OCI-LY7 (cell line): Measurements from ENCODE around the gene C8A. TPM values are rescaled to one million over a fixed set of nuclear protein-coding genes. Genes with fewer than 3 reads are reported as not detected.

Source experiments
- BruUV-seq: library from RNA; stranded (reverse); fragments of 400-500 nt; replicated peaks from 2 replicates; lab custom pipeline; 2021; lab: Mats Ljungman, UMichigan
- CTCF ChIA-PET: fragments of 300-600 bp; sonication (Branson Sonifier 250); formaldehyde crosslinking; loops from one replicate; lab custom pipeline; 2022; ENCODE audit warnings: antibody characterized with exemption; ENCODE audit not compliant: unreplicated experiment; lab: Charles Lee
- POLR2A ChIA-PET: fragments of 300-600 bp; sonication (Branson Sonifier 250); formaldehyde crosslinking; loops from one replicate; lab custom pipeline; 2022; ENCODE audit warnings: antibody characterized with exemption; lab: Charles Lee
- DNase-seq: peaks from one replicate; pipeline ENCODE4 v3.0.0-alpha.2; 2015; ENCODE audit warnings: low spot score
- H2AFZ ChIP-seq: fragments of 200-600 bp; sonication (generic), shearing (Covaris generic); 2 replicates; pipeline ENCODE4 v1.6.1; 2014; ENCODE audit warnings: mild to moderate bottlenecking, antibody characterized with exemption, low read length, moderate library complexity
- H3K27ac ChIP-seq: fragments of 200-600 bp; sonication (generic); 2 replicates; pipeline ENCODE4 v1.5.1; 2014; ENCODE audit warnings: mixed run types, low read depth, mild to moderate bottlenecking, moderate library complexity, low read length, inconsistent platforms; ENCODE audit not compliant: poor library complexity, severe bottlenecking
- H3K36me3 ChIP-seq: fragments of 200-600 bp; sonication (generic); 2 replicates; pipeline ENCODE4 v1.6.1; 2014; ENCODE audit warnings: mild to moderate bottlenecking, antibody characterized with exemption, low read length, moderate library complexity, mixed read lengths; ENCODE audit not compliant: insufficient read depth
- H3K4me1 ChIP-seq: fragments of 200-600 bp; sonication (generic); 2 replicates; pipeline ENCODE4 v1.5.1; 2014; ENCODE audit warnings: mild to moderate bottlenecking, low read length; ENCODE audit not compliant: insufficient read depth, poor library complexity, severe bottlenecking
- H3K4me2 ChIP-seq: fragments of 200-600 bp; sonication (generic); 2 replicates; pipeline ENCODE4 v1.6.1; 2014; ENCODE audit warnings: mild to moderate bottlenecking, low read length
- H3K4me3 ChIP-seq: fragments of 200-600 bp; sonication (generic); 2 replicates; pipeline ENCODE4 v1.5.1; 2014; ENCODE audit warnings: mild to moderate bottlenecking, low read depth, low read length; ENCODE audit not compliant: poor library complexity, severe bottlenecking
- H3K79me2 ChIP-seq: fragments of 200-600 bp; sonication (generic); 2 replicates; pipeline ENCODE4 v1.6.1; 2016; ENCODE audit warnings: low read depth, mild to moderate bottlenecking, low read length, moderate library complexity, mixed read lengths; ENCODE audit not compliant: insufficient read depth
- H3K9me2 ChIP-seq: fragments of 200-600 bp; sonication (generic); 2 replicates; pipeline ENCODE4 v1.6.1; 2016; ENCODE audit warnings: mild to moderate bottlenecking, low read length, mixed read lengths; ENCODE audit not compliant: insufficient read depth
- H3K9me3 ChIP-seq: fragments of 200-600 bp; sonication (generic); 2 replicates; pipeline ENCODE4 v1.6.1; 2014; ENCODE audit warnings: mild to moderate bottlenecking, mixed run types, low read length, mixed read lengths
- H4K20me1 ChIP-seq: fragments of 200-600 bp; sonication (generic); 2 replicates; pipeline ENCODE4 v1.6.1; 2014; ENCODE audit warnings: mild to moderate bottlenecking, antibody characterized with exemption, low read length, moderate library complexity, mixed read lengths; ENCODE audit not compliant: insufficient read depth
- CTCF ChIP-seq: fragments of 200-600 bp; sonication (generic); conservative IDR thresholded peaks from 2 replicates; pipeline ENCODE4 v1.5.1; 2014; ENCODE audit warnings: mild to moderate bottlenecking, antibody characterized with exemption, low read length, moderate library complexity, mixed read lengths
- EZH2phosphoT487 ChIP-seq: fragments of 200-600 bp; sonication (generic); IDR thresholded peaks from 2 replicates; pipeline ENCODE4 v1.6.1; 2018; ENCODE audit warnings: low read depth, borderline replicate concordance, mild to moderate bottlenecking, mixed run types, antibody characterized with exemption, low read length, moderate library complexity, mixed read lengths
- intact Hi-C: fragments of 100-400 bp; cut with micrococcal nuclease; formaldehyde crosslinking; loops from one replicate; pipeline ENCODE4 v1.10.0; 2022; ENCODE audit not compliant: unreplicated experiment
- total RNA-seq, 2 experiments: library from RNA; depleted of rRNA in 1 of 2; stranded (reverse); fragments of >200 nt in 1 of 2; shearing (Covaris generic) in 1 of 2; gene quantifications; 2 replicates each; pipeline ENCODE4 v1.2.3, GENCODE V29; 2014 to 2022

The C8A gene
- total RNA-seq, 2 experiments from 2014 or later: not detected

- no peak overlapping the region for H3K4me2 ChIP-seq
- no peaks in the 10 kb centered on the region for H3K36me3 ChIP-seq
- peak; percentile 56 for DNase-seq
- BruUV-seq: no TSS peak
- H3K27ac ChIP-seq: no peak overlapping the region
- H3K4me1 ChIP-seq: no peaks in the 10 kb centered on the region
- TF ChIP-seq EZH2phosphoT487: no peak
- peak; percentile 91 for TF ChIP-seq CTCF
- no peaks in the 10 kb centered on the region for H3K9me2 ChIP-seq
- no peak overlapping the region for H3K4me3 ChIP-seq
- no peaks in the 10 kb centered on the region for H3K79me2 ChIP-seq
- H3K9me3 ChIP-seq: no peaks in the 10 kb centered on the region
- ChIA-PET CTCF (interaction anchor here (0.6 kb wide), 1 partner anchor 1225 kb away, joined by 3 read pairs; no protein-coding TSS in a partner anchor), POLR2A (no interaction called here)
- H2AFZ ChIP-seq: no peak overlapping the region
- no peaks in the 10 kb centered on the region for H4K20me1 ChIP-seq
- intact Hi-C loops: no loop called here
Measured at GRCh38 chr1:56820755-56821461, 33.7 kb upstream of the C8A start.

DNA sequence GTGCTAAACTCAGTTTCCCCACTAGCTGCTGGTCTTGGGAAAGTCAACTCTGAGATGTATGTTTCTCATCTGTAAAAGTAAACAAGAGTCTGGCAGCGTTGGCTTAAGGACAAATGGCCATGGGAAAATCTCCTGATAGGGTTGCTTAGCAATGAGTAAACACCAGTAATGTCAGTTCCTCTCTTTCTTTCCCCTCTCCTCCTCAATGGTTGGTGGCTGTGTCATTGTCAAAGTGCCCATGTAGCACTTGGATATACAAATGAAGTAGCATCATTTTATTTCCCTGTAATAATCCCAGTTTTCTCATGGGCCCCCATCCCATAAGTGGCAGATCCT is 33.2 kb upstream of the C8A start:
- Histone ChIP-seq H3K36me3 (no peaks in the 10 kb centered on the region), H2AFZ (no peak overlapping the region), H3K9me3 (no peaks in the 10 kb centered on the region), H4K20me1 (no peaks in the 10 kb centered on the region), H3K4me2 (no peak overlapping the region), H3K4me3 (no peak overlapping the region), H3K4me1 (no peaks in the 10 kb centered on the region), H3K9me2 (no peaks in the 10 kb centered on the region), H3K27ac (no peak overlapping the region), H3K79me2 (no peaks in the 10 kb centered on the region)
- intact Hi-C loops: no loop called here
- BruUV-seq: no TSS peak
- no peak for DNase-seq
- TF ChIP-seq EZH2phosphoT487: no peak
- TF ChIP-seq CTCF: no peak
- ChIA-PET CTCF (no interaction called here), POLR2A (no interaction called here)

DNA sequence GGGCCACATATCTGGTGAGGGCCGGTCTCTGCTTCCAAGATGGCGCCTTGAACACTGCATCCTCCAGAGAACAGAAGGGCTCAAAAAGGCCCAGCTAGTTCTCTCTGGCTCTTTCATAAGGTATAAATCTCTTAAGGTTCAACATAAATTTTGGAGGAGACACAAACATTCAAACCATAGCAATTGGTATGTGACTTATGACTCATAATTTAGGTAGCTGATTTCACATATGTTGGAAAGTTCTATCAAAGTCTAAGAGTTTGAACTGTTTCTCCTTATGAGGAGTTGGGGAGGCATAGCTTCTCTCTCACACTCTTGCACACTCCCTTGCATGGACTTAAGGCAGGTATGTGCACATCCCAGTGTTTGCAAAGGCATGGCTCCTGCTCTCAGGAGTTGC is 30.3 kb upstream of the C8A start:
- intact Hi-C loops: no loop called here
- Histone ChIP-seq H2AFZ (no peak overlapping the region), H3K4me1 (no peaks in the 10 kb centered on the region), H3K9me3 (no peaks in the 10 kb centered on the region), H3K4me3 (no peak overlapping the region), H3K36me3 (no peaks in the 10 kb centered on the region), H3K4me2 (no peak overlapping the region), H3K79me2 (no peaks in the 10 kb centered on the region), H3K27ac (no peak overlapping the region), H3K9me2 (no peaks in the 10 kb centered on the region), H4K20me1 (no peaks in the 10 kb centered on the region)
- no peak for DNase-seq
- TF ChIP-seq CTCF (no peak), EZH2phosphoT487 (no peak)
- ChIA-PET POLR2A (no interaction called here), CTCF (no interaction called here)
- no TSS peak for BruUV-seq
